Measurements from ENCODE around the gene NRXN2.

Gene NRXN2

DNA sequence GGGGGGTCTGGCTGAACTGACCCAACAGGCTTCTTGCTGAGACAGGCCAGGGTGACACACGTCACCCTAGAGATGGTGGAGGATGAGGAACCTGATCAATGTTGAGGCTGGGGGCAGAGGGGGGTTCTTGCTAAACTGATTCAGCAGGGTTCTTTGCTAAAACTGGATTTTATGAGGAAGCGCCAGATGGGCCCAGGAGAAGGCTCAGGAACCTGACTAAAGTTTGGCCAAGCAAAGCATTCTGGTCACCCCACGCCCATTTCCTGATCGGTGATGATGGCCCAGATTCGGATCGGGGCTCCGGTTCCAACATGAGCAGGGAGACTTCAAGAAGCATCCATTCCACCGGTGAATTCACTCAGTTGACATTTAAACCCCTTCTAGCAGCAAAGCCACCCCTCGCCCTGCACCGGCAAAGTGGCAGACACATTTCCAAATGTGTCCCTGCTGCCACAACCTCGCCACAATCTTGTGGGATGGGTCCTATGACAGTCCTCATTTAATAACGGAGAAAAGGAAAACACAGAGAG lies 166.2 kb downstream of the NRXN2 start:
- in situ Hi-C loops (cut with MboI; ENCODE audit: low sequenced_read_pairs) = no loop called here
